OCI-M2 (cell line): Measurements from ENCODE around the gene CELF4.
"Not testable (repeated sequence)": the region's sequence is repeated elsewhere in the genome, so short reads cannot be mapped to it uniquely, and the experiment has no call there.

Source experiments
- DNase-seq: peaks from one replicate; lab custom pipeline; 2025; ENCODE audit not compliant: unreplicated experiment; lab: John Stamatoyannopoulos, UW

Gene CELF4

DNA sequence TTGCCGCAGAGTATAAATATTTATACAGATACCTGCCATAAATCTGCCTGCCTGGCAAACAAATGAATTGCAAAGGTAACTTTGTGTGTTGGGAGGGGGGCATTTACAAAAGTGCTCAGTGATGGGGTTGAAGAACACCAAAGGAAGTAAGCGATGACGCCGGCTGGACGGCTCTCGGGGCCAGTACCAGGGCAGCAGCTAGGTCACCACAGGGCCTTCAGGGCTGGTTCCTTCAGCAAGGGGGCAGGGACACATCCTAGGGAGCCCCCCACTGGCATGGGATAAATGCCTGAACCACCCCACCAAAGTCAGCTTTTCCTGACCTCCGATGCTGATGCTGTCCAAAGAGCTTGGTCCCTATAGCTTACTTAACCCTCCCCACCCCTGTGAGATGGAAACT, 190.4 kb downstream of the CELF4 start:
- DNase-seq: no peak

DNA sequence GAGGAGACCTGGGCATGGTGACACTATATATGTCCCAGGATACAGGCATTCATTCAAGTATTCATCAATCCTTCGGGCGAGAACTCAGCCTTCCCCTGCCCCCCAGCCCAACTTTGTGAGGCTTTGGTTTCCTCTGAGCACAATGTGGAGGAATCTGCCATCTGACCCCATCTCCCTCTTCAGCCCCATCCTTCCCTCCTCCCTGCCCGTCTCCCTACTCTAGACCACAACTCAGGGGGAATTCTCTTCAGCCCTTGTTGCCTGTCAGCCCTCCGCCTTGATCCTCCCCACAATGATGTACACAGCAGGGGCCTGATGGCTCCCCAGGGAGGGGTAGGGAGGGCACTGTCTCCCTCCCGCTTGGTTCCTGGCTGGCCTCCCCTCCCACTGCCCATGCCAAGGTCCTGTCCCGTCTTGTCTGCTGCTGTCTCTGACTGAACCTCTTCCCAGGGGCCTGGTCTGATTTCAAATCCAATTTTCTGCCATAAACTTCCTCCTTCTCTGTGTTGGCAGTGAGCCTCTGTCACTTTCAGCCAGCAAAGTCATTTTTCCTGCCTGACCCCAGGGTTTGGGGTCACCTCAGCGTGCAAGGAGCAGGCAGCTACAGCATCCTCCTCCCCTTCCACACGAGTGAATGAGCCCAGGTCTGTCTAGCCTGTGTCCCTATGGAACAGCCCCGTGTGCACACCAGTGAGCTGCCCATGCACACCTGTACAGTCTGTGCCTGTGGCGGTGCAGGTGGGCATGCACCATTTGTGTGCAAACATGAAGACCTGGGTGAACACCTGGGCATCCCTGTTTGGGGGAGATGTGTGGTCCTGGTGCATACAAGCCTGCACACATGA, 197.3 kb downstream of the CELF4 start:
- DNase-seq: no peak

DNA sequence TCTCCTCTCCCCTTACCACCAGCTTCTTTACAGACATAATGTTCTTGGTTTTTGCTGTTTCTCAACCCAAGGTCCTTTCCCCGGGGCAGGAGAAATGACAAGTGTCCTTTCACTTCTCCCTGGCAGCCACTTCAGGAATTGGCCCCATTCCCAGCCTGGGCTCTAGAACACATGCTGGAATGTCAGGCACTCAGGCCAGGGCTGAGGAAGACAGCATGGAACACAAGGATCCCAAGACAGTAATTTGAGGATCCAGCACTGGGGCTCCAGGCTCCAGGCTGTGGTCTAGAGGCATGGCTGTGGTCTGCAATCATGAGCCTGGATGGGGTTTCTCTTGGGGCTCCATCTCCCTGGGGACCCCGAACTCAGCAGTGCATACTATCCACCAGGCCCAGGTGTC, 201.4 kb downstream of the CELF4 start:
- no peak for DNase-seq

DNA sequence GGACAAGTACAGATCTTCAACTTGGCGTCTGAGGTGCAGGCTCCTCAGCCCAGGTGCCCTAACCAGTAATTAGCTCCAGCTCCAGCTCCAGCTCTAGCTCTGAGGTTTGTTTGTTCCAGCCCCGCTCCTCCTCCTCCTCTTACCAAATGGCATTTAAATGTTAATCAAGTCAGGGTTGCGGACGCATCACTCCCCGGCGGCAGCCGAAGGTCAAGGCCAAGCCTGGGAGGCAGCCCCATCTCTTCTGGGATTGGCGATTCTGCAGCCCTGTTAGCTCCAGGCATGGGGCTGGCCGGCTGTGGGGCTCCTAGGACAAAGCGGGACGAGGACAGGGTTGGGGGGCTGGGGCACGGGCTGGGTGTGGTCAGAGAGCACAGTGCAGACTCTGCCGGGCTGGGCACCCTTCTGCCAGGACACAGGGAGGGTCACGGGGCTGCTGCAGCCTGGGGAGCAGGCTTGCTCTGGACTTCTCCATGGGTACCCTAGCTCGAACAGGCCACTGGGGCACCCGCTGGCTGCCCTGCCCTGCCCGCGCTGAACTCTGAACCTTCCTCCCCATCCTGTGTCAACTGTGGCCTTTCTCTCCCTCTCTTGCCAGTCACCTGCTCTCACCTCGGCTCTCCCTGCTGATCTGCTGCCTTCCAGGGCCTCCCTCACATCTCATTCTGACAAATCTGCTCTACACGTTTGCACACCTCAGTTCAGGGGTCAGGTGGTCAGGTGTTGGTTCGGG, 203.3 kb downstream of the CELF4 start:
- no peak for DNase-seq

DNA sequence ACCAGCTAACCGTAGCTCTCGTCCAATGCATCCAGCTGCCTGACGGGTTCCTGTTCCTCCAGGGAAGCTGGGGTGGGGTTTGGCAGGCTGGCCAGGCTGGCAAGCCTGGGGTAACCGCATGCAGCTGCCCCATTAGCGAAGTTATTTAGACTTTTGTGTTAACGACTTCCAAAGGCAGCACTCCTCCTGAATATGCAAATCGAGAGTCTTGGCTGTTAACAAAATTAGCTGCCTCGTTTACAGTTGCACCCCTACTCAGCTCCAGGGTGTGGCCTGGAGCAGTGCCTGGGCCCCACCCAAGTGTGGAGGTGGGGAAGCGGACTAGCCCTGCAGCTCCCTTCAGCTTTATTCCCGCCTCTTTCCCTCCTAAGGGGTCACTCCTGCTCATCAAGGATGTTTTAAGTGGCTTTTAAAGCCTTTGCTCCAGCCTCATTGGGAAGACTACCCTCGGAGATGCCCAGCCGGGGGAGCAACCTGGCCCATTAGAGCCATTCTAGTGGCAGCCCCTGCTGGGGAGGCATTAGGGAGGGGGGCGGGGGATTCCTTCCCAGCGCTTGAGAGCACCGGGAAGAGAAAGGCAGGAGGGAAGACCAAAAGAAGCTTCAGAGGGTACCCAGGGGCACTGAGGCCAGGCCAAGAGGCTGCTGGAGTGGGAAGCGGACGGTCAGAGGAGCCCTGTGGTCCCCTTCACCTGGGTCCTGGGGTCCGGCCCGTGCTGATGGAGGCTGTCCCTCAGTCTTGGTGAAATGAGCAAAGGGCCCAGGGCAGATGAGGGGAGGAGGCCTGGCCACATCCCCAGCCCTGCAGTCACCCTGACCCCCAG, 204.1 kb downstream of the CELF4 start:
- DNase-seq: no peak

DNA sequence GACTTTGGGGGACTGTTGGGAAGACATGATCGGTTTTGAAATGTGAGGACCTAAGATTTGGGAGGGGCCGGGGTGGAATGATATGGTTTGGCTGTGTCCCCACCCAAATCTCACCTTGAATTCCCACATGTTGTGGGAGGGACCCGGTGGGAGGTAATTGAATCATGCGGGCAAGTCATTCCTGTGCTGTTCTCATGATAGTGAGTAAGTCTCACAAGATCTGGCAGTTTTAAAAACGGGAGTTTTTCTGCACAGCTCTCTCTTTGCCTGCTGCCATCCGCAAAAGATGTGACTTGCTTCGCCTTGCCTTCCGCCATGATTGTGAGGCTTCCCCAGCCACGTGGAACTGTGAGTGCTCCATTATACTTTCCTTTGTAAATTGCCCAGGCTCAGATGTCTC, 207.5 kb downstream of the CELF4 start:
- not testable (repeated sequence) for DNase-seq

DNA sequence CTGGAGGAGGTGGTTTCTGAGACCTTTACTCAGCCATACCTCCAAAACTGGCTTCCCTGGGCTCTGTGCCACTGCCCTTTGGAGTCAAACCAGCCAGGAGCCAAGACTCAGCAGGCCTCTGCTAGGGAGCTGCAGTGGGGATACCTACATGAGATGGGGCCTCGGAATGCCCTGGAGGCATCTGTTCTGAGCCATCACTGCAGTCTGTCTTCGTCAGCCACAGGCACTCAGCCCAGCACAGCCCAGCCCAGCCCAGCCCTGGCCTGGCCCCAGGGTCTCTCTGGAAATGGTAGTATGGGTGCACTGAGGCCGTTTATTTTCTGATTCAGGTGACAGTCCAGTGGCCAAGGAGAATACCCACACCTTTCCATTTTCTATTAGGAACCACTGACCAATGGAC, 209.8 kb downstream of the CELF4 start:
- no peak for DNase-seq

DNA sequence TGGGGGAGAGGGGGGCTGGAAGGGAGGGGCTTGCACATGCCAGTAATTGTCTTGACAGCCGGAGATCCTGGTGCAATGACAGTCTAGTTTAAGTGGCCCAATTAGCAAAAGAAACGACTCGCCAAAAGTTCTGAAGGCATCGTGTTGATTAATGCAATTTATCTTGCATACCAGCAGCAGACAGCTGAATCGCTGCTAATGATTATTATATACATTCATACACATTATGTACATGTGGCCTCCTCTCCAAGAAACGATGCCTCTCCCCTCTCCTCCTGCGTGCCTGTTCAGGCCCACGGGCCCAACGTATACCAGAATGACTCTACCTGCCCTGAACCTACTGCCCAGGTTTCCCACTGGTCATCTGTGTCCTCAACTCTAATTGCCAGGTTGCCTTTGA, 214.5 kb downstream of the CELF4 start:
- DNase-seq: no peak

DNA sequence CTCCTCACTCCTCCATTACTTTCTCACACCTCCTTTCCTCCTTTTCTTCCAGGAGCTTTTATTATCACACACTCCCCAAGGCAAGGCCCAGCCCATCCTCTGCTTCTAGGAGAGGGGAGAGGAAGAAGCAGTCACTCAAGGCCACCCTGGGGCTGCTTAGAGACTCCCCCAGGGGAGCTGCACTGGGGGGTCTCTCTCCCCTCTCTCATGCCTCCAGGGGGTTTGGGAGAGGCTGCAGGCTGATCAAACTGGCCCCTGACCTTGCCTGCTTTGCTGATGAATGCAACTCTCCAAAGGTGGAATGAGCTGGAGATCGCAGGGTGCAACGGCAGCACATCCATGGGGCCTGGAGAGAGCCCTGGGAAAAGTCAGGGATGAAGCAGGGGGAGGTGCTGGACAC, 216.9 kb downstream of the CELF4 start:
- no peak for DNase-seq

DNA sequence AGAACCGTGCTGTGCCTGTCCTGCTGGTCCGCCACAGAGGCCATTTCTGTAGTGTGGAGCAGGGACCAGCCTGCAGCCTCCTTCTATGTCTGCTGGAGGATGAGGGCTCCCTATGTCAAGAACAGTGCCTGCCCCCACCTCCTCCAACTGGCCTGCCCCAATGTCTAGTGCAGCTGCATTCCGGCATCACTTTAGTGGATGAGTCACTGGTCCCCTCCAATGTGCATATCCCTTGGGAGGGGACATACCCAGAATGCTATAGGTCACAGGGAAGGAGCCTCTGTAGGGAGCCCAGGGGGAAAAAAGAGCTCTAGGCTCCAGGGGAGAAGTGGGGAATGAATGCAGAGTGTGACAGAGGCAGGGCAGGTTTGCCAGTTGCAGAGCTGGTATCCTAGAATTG, 219.6 kb downstream of the CELF4 start:
- DNase-seq: no peak

DNA sequence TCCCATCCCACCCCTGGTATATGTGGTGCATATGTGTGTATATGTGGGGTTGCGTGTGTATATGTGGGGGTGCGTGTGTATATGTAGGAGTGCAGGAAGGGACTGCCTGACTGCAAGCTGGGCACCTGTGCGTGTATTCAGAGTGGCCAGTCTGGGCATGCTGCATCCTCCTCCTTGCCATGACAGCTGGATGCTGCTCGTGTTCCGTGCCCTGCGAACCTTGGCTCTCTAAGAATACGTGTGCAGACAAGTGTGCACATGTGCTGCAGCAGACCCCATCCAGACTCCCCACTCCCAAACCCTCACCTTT, 222.1 kb downstream of the CELF4 start:
- no peak for DNase-seq

DNA sequence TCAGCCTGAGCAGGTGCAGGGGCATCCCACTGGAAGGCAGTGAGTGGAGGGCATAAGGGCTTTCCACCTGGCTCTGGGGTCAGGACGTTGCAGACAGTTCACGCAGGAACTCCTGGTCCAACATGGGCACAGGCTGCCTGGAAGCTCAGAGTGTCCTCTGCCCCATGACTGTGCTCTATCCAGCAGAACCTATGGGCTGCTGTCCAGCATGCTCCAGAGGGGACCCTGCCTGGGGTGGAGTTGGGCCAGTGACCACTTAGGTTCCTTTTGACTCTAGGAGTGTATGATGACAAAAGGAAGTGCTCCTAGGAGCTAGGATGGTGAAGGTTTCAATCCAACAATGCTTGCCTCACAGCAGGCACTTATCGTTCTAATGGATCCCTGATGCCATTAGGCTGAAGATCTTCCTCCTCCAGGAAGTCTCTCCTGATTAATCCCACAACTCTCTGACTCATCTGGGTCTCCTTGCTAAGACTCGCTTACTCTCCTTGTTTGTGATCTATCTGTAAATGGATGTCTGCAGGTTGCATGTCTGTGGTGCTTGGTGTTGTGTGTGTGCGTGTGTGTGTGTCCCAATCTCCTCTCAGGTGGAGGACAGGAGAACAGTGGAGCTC, 224.0 kb downstream of the CELF4 start:
- DNase-seq: no peak

DNA sequence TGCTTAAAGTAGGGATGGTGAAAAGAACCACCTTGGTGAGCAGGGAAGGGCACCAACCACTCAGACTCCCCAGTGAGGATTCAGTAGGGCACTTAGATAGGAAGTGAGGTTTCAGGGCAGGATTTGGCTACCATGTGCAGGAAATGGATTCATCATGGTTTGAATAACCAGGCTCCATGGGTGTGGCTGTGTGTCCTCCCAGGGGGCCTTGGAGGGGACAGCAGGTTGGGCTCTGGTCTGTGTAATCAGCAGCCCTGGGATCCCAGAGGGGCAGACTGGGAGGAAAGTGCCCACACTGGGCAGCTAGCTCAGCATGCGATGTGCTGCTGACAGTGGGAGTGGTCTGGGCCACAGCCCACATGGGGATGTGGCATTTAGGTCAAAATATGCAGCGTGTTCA, 224.6 kb downstream of the CELF4 start:
- DNase-seq: no peak

DNA sequence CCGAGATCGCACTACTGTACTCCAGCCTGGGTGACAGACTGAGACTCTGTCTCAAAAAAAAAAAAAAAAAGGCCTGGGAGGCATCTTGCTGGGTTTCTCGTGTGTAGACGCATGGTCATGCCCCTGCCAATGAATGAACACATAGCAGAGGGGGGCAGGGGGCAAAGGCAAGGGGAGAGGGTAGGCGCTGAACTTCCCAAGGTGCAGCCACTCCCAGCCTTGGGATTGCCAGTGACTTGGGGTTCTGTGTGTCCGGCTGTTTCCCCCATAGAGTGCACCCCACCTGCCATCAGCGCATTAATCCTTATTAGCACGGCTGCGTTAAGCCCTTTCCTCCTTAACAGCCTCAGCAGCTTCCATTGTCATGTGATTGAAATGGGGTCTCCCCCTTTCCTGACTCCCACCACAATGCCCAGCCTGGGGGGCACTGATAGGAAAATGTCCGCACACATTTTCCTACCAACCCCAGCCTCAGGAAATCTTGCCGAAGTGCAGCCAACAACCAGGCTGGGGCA, 225.8 kb downstream of the CELF4 start:
- DNase-seq: no peak

DNA sequence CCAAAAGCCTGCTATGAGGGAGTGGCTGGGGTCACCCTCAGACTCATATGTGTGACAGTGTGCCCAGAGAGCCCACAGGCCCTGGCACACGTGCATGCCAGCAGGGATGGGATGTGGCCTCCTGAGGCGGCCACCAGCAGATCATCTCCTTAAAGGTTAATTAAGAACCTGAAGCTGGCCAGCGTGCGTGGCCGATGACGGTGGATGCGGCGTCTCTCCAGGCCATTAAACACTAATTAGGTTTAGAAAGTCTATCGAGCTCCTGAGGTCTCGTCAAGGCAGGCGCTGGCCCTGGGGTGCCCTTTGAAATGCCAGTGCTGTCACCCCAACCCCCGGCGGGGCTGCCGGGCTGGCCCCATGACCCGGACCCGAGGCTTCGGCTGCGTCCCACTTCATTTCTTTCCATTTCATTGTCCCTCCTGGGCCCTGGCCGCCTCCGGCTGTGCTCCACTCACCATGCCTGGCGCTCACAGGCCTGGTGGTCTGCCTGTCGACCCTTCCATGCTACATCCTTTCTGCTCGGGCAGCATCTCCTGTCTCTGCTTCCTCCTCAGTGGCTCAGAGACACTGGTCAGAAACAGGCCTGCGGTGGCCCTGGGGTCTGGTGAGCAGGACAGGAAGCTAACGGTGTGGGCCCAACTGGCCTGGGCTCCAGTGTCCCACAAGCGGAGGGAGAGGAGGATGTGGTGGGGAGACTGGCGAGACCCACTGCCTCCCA, 228.9 kb downstream of the CELF4 start:
- DNase-seq: no peak

DNA sequence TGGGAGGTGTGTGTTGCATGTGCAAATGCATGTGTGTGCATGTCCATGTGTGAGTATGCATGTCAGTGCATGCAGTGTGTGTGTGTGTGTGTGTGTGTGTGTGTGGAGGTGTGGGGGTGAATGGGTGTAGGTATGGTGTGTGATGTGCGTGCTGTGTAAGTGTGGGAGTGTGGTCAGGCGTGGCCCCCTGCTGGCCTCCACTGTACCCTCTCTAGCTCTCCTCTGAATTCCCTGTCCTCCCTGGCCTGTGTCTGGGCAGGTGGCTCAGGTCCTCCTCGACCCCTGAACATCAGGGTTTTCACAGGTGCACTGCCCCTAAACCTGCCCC, 230.2 kb downstream of the CELF4 start:
- no peak for DNase-seq

DNA sequence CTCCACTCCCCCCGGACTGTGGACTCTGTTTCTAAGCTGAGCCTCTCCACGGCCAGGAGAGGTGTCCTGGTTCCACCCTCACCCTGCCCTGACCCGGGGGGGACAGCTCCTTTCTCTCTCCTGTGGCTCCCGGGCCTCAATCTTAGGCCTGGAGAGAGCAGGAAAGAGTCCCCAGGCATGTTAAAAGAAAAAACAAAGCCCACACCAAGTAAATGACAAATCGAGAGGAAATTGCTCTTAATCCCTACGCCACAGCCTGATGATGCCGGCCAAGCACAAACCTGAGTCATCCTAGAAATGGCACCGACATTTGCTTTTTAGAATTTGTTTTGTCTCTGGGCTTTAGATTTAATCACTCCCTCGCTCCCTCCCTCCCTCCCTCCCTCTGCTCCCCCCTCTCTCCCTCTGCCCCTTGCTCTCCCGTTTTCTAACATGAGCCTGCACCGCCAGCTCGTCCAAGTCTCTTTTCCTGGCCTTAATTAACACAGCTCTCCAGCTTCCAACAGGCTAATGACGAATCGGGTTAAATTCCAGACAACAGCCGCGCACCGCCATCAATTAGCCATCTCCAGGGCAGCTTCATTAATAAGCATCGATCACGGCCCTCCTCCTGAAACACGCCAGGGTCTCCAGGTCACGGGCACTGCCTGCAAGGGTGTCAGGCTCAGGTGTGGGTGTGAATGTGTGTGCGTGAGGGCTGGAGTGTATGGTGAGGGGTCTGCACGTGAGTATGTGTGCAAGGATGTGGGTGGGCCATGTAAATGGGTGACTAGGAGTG, 230.8 kb downstream of the CELF4 start:
- no peak for DNase-seq

DNA sequence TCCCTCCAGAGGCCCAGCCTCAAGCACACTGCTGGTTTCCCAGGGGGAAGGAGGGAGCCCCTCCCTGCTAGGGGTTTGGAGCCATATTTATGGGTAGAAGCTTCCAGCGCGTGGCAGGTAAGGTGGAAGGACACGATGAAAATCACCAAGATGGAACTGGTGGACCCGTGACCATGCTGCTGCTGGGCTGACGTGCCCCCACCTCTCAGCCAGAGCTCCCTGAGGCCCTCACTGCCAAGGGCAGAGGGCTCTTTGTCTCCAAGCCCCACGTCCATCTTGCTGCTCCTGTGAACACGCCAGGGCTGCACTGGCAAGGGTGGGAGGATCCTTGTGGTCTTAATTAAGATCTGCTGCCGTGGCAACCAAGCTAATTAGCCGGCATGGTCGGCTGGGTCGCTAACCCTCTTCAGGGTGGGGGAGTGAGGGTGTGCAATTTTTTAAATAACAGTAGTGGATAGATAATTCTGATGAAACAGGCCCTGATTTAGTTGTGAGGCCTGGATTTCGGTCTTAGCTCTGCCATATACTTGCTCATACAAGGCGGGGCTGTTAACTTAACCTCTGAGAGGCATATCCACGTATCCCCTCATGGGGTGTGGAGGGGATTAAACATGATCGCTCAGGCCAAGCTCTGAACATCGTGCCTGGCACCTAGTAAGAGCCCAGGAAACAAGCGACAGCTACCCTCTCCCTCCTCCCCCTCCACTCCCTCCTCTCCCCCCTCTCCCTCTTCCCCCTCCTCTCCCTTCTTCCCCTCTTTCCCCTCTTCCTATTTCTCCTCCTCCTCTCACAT, 232.8 kb downstream of the CELF4 start:
- DNase-seq: no peak

DNA sequence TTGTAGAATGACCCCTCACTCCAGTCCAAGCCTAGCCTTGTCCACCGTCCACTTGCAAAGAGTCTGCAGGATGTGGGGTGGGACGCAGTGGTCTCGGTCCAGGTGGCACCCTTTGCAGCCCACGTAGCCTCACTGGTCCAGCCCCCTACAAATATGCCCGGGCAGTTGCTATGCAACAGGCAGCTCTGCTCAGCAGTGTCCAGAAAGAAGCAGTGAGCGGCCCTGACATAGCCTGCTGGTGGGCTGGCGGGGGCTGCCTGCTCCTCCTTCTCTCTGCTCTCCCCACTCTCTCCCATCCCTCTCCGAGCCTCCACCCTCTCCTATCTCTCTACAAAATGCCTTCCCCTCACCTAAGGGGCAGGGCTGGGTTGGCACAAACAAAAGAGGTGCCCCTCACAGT, 233.4 kb downstream of the CELF4 start:
- DNase-seq: no peak
